IPS-20b (cell line): ENCODE measurements around the gene TENM3.

ENCODE experiments used
- H3K27ac ChIP-seq: one replicate; pipeline ENCODE4 v1.5.1; 2013; ENCODE audit warnings: low read length
- H3K27me3 ChIP-seq: 2 replicates; pipeline ENCODE4 v1.6.1; 2013; ENCODE audit warnings: mild to moderate bottlenecking, low read length, inconsistent platforms; ENCODE audit not compliant: insufficient read depth
- H3K36me3 ChIP-seq: 2 replicates; pipeline ENCODE4 v1.6.1; 2013; ENCODE audit warnings: low read depth, mild to moderate bottlenecking, inconsistent platforms, low read length, moderate library complexity; ENCODE audit not compliant: insufficient read depth
- H3K4me1 ChIP-seq: 2 replicates; pipeline ENCODE4 v1.6.1; 2013; ENCODE audit warnings: mild to moderate bottlenecking, control low read depth, inconsistent platforms, low read length, moderate library complexity; ENCODE audit not compliant: insufficient read depth
- H3K4me3 ChIP-seq: 2 replicates; pipeline ENCODE4 v1.5.1; 2013; ENCODE audit warnings: mild to moderate bottlenecking, low read length, inconsistent platforms
- H3K9ac ChIP-seq: 2 replicates; pipeline ENCODE4 v1.6.1; 2013; ENCODE audit warnings: low read depth, mild to moderate bottlenecking, inconsistent platforms, low read length, moderate library complexity
- H3K9me3 ChIP-seq: 2 replicates; pipeline ENCODE4 v1.6.1; 2013; ENCODE audit warnings: mild to moderate bottlenecking, low read depth, low read length, inconsistent platforms; ENCODE audit not compliant: insufficient read depth

TENM3 gene

GRCh38 chr4:182212211-182212761 lies 30.9 kb upstream of the TENM3 start:
- Histone ChIP-seq H3K27ac (no peak overlapping the region), H3K4me3 (no peak overlapping the region), H3K9me3 (no peaks in the 10 kb centered on the region), H3K9ac (no peak overlapping the region), H3K4me1 (peaks cover 13% of the 10 kb centered on the region; the same call in 1 of the 2 replicates), H3K27me3 (no peaks in the 10 kb centered on the region), H3K36me3 (peaks cover 5% of the 10 kb centered on the region; the same call in 1 of the 2 replicates)

DNA sequence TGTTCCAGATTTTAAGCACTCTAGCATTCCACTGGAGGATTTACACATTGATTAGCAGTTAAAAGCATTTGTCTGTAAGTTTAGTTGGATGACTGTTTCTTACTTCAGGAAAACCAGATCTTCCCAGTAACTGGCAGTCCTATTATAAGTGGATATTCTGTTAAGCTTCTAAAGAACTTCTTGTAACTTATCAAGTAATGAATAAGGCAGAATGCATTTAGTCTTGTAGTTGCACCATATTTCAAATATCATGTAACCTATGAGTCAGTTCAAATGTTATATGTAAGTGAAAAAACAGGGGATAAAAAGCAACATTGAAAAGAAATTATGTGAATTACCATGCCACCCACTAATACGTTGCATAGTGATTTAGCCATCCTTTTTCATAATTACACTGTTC lies 30.2 kb upstream of the TENM3 start:
- H3K27me3 ChIP-seq: no peaks in the 10 kb centered on the region
- H3K36me3 ChIP-seq: peaks cover 5% of the 10 kb centered on the region; the same call in 1 of the 2 replicates
- peaks cover 7% of the 10 kb centered on the region; the same call in 1 of the 2 replicates for H3K4me1 ChIP-seq
- no peak overlapping the region for H3K4me3 ChIP-seq
- no peaks in the 10 kb centered on the region for H3K9me3 ChIP-seq
- no peak overlapping the region for H3K27ac ChIP-seq
- H3K9ac ChIP-seq: no peak overlapping the region

DNA sequence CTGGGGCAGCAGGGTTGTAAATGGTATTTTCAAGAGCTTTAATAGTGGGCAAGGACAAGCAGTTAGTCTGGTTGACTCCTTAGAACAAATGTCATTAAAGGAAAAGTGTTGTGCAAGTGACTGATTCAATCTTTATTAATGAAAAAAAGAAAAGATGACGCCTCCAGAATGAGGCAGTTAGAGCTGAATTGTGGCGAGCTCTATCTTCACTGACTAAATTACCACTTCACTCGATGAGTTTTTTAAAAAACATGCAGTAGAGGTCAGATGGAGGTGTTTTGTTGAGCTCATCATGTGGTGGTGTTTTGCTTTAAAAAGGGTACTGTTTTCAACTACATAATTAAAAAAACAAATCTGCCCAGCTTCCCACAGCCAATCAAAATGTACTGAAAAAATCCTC lies 28.1 kb upstream of the TENM3 start:
- Histone ChIP-seq H3K27ac (no peak overlapping the region), H3K9ac (no peak overlapping the region), H3K36me3 (peaks cover 5% of the 10 kb centered on the region; the same call in 1 of the 2 replicates), H3K9me3 (no peaks in the 10 kb centered on the region), H3K4me1 (peaks cover 2% of the 10 kb centered on the region; the same call in 1 of the 2 replicates), H3K27me3 (no peaks in the 10 kb centered on the region), H3K4me3 (no peak overlapping the region)

- Histone ChIP-seq H3K36me3 (peaks cover 5% of the 10 kb centered on the region; the same call in 1 of the 2 replicates), H3K27ac (no peak overlapping the region), H3K4me1 (peaks cover 2% of the 10 kb centered on the region; the same call in 1 of the 2 replicates), H3K4me3 (no peak overlapping the region), H3K27me3 (no peaks in the 10 kb centered on the region), H3K9ac (no peak overlapping the region), H3K9me3 (no peaks in the 10 kb centered on the region)
Observed at GRCh38 chr4:182216005-182216404, 27.2 kb upstream of the TENM3 start.

DNA sequence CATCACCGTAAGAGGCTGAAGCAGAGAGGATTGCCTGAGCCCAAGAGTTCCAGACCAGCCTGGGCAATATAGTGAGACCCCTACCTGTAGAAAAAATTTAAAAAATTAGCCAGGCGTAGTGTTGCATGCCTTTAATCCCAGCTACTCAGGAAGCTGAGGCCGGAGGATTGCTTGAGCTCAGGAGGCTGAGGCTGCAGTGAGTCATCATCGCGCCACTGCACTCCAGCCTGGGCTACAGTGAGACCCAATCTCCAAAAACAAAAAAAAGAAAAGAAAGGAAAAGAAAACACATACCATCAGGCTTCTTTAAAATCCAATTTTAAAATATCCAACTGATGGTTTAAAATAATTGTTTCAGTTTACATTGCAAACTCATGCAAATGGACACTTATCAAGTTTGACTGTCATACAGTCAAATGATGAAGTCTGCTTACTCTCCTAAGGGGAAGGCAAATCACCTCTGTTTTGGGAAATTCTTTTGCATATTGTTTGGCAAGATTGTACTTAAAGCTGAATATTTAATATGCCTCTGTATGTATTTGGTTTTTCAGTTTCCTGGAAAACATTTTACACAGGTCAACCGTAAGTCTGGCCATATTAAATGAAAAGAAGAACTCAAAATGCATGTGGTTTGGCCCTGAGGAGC lies 23.7 kb upstream of the TENM3 start:
- H3K36me3 ChIP-seq: peaks cover 5% of the 10 kb centered on the region; the same call in 1 of the 2 replicates
- H3K4me1 ChIP-seq: no peaks in the 10 kb centered on the region
- no peaks in the 10 kb centered on the region for H3K27me3 ChIP-seq
- H3K9ac ChIP-seq: no peak overlapping the region
- no peak overlapping the region for H3K27ac ChIP-seq
- H3K4me3 ChIP-seq: no peak overlapping the region
- no peaks in the 10 kb centered on the region for H3K9me3 ChIP-seq

DNA sequence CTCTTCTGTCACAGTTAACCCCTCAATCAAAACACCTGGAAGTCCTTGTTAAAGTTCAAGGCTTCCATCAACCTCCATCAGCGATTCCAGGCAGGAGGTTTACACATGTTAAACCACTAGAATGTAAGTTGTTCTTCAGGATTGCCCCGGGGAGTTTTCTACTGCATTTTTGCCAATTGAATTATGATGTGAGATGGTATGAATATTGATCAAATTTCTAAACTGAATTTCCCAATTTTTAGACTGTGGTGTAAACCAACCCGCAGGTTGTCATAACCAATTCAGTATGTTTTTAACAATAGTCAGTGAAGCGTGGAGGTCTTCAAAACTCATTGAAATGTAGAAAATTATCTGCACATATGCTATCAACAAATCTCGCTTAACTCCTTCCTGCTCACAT lies 21.2 kb upstream of the TENM3 start:
- Histone ChIP-seq H3K9ac (no peak overlapping the region), H3K27me3 (no peaks in the 10 kb centered on the region), H3K36me3 (no peaks in the 10 kb centered on the region), H3K4me1 (no peaks in the 10 kb centered on the region), H3K27ac (no peak overlapping the region), H3K4me3 (no peak overlapping the region), H3K9me3 (no peaks in the 10 kb centered on the region)

- H3K36me3 ChIP-seq: no peaks in the 10 kb centered on the region
- no peak overlapping the region for H3K9ac ChIP-seq
- H3K27ac ChIP-seq: no peak overlapping the region
- no peaks in the 10 kb centered on the region for H3K9me3 ChIP-seq
- H3K4me1 ChIP-seq: no peaks in the 10 kb centered on the region
- no peak overlapping the region for H3K4me3 ChIP-seq
- H3K27me3 ChIP-seq: no peaks in the 10 kb centered on the region
Observed at GRCh38 chr4:182222766-182223165, 20.4 kb upstream of the TENM3 start.

- no peak overlapping the region for H3K9ac ChIP-seq
- H3K27ac ChIP-seq: no peak overlapping the region
- H3K4me1 ChIP-seq: no peaks in the 10 kb centered on the region
- H3K27me3 ChIP-seq: no peaks in the 10 kb centered on the region
- no peaks in the 10 kb centered on the region for H3K9me3 ChIP-seq
- no peaks in the 10 kb centered on the region for H3K36me3 ChIP-seq
- H3K4me3 ChIP-seq: no peak overlapping the region
Observed at GRCh38 chr4:182223708-182224107, 19.5 kb upstream of the TENM3 start.

- H3K36me3 ChIP-seq: no peaks in the 10 kb centered on the region
- H3K27ac ChIP-seq: no peak overlapping the region
- no peaks in the 10 kb centered on the region for H3K9me3 ChIP-seq
- H3K4me1 ChIP-seq: no peaks in the 10 kb centered on the region
- no peaks in the 10 kb centered on the region for H3K27me3 ChIP-seq
- no peak overlapping the region for H3K9ac ChIP-seq
- no peak overlapping the region for H3K4me3 ChIP-seq
Observed at GRCh38 chr4:182224192-182224850, 18.9 kb upstream of the TENM3 start.

DNA sequence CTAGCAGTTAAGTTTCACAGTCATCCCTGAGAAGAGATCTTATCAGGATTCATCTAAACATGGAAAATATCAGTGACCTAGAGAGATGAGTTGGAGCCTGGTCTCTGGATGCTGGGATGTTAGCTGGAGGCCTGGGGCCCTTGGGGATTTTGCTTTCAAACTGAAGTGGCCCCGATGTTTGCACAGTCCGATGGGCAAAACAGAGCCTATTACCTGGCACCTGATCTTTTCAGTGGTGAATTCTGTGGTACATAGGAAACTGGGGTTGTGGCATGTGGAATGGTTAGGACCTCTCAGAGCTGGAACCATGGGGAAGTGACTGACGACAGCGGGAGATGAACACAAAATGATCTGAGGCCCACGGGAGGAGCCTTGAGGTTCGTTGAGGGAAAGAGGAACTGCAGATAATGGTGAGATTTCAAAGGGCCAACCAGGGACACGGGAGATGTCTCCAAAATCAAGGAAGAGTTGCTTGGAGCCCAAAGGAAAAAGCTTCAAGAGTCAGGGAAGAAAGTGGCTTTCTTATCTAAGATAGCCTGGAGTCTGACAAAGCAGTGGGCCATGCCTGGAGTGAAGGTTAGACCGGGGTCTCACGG lies 17.8 kb upstream of the TENM3 start:
- Histone ChIP-seq H3K9ac (no peak overlapping the region), H3K27ac (no peak overlapping the region), H3K4me3 (no peak overlapping the region), H3K27me3 (no peaks in the 10 kb centered on the region), H3K4me1 (no peaks in the 10 kb centered on the region), H3K36me3 (no peaks in the 10 kb centered on the region), H3K9me3 (no peaks in the 10 kb centered on the region)

DNA sequence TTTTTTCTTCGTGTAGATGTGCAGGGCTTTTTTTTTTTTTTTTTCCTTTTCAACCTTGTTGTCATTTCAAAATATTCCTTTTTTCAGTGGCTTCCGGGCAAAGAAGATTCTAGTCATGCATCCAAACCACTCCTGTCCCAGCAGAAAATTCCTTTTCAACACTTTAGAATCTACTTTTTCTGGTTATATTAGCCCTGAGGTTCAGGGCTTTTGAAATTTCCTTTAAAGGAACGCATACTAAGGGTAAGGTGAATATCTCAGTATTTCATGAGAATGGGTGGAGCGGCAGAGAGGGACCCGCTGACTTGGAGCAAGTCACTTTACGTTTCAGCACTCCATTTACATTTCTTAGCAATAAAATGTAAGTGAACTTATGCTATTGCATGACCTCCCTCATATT lies 15.6 kb upstream of the TENM3 start:
- Histone ChIP-seq H3K4me3 (no peak overlapping the region), H3K9ac (no peak overlapping the region), H3K4me1 (0 out of 2 replicates have a peak, but pooled peaks cover 4% of the 10 kb centered on the region), H3K27ac (no peak overlapping the region), H3K27me3 (no peaks in the 10 kb centered on the region), H3K9me3 (no peaks in the 10 kb centered on the region), H3K36me3 (no peaks in the 10 kb centered on the region)
